GM19467 (cell line): ENCODE measurements around the gene MEF2B.
"Not testable (repeated sequence)": the region's sequence is repeated elsewhere in the genome, so short reads cannot be mapped to it uniquely, and the experiment has no call there.

Source experiments
- ATAC-seq: cut with Tn5 transposase; IDR thresholded peaks from one replicate; pipeline ENCODE4 v1.9.1; 2021; ENCODE audit warnings: mild to moderate bottlenecking, moderate library complexity; ENCODE audit not compliant: unreplicated experiment

MEF2B gene

DNA sequence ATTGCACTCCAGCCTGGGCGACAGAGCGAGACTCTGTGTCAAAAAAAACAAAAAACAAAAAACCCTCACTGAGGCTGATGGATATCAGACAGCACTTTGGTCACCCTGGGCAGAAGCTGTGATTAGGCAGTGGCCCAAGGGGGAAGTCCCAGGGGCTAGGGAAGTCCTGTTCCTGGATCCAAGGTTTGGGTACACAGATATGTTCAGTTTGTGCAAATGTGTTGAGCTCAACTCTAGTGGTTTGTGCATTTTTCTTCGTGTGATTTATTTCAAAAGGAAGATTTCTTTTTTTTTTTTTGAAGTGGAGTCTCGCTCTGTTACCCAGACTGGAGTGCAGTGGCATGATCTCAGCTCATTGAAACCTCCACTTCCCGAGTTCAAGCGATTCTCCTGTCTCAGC lies 12.3 kb downstream of the MEF2B start:
- ATAC-seq, result no peak

DNA sequence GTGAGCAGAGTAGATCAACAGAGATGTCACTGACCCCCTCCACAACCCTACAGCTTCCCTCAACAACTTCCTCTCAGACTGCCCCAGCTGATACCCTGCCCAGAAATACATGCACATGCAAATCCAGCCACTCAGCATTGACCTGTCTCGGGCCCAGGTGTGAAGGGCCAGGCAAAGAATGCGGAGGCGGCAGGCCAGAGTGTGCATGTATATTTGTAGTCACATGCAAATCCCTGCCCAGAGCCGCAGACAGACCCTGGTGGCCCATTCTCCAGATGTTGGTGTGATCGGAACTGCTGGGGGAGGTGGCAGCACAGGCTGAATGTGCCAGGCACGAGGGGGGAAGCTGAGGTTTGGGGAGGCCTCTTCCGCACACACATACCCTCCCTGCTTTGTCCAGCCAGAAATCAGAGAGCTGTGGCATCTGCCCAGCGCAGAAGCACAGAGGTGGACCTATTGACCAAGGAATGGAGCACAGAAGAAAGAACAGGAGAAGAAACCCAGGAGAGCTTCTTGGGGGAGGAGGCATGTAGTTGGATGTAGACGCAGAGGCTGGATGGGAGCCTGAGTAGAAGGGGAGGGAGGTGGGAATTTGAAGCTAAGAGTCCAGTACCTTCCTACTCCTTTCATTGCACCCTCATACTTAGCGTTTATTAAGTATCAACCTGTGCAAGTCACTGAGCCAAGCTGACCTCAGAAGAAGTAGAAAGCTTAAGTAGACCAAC lies 14.4 kb downstream of the MEF2B start:
- peak; percentile 73 for ATAC-seq

DNA sequence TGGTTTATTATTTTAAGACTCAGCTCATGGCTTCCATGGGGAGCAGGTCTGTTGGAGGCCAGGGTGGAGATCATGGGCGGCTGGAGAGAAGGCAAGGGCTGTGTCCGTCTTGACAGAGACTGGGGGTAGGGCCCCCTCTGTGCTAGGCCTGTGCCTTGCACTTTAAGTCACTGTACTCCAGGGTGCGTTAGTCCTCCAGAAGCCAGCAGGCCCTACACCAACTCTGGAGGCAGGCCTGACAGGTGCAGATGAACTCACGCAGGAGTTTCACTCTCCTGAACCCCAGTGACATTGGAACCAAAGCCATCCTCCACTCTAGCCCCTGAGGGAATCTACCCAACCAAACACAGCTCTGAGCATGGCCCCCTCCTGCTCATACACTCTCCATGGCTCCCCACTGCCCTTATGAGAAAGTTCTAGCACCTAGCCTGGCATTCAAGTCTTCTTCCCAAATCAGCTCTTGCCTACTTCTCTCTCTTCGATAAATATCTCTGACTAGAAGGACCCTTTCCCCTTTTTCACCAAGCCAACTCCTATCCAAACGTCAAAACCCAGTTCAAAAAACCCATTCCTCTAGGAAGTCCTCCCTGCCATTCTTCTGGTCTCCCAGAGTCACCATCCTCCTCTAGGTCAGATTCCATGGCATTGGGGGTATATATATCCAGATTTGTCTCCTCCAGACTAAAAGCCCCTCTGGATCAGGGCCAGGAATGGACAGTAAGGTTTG lies 15.1 kb downstream of the MEF2B start:
- ATAC-seq, result no peak

DNA sequence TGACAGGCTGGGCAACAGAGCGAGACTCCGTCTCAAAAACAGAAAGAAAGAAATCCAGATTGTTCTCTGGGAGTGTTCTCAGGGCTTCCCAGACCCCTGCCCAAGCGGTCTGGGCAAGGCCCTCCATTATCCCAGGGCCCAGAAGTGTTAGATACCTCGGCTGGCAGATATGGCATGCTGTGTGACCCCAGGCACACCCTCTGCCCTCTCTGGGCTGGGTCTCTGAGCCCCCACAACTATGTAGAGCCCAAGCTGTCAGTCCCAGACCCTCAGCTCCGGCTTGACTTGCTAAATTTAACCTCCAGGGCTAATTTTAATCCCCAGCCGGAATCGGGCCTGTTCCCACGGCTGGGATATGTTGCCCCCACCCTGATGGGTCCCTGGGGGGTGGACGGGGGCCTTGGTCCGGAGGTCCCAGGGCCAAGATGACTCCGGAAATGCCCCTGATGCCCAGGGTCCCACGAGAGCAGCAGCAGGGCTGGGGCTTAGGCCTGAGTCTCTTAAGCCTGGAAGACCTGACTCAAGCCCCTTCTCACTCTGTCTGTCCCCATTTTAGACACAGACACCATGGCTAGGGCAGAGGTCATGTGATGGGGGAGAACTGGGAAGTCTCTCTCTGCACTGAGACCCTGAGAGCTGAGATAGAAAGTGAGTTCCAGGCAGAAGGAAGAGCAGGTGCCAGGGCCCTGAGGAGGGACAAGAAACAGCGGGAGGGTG lies 17.2 kb downstream of the MEF2B start:
- no peak for ATAC-seq

DNA sequence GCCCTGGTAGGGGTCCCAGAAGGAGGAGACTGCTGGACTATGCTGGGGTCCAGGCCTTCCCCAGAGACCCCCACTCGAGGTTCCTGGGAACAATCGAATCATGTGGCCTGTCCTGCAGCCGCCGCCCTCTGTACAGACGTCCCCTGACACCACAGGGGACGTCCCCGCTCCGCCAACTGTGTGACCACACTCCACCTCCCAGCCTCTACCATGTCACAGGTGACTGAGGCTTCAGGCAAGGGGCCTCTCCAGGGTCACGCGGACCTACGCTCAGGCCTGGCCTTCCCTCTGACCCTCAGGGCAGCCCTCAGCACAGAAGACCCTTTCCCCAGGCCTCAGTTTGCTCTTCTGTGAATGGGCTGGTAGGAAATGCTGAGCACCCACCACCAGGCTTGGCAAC lies 18.6 kb downstream of the MEF2B start:
- ATAC-seq, result no peak

- ATAC-seq, result no peak
Measured at GRCh38 chr19:19149435-19149834, 20.6 kb downstream of the MEF2B start.

DNA sequence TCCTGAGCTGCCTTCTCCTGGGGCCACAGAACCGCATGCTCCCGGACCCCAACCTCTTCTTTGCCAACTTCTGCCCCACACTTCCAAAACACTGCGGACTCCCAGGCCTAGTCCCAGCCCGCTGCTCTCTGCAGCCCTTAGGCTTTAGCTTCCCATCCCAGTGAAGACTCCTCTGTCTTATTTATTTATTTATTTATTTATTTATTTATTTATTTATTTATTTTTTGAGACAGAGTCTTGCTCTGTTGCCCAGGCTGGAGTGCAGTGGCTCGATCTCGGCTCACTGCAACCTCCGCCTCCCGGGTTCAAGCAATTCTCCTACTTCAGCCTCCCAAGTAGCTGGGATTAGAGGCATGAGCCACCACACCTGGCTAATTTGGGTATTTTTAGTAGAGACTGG lies 21.6 kb downstream of the MEF2B start:
- ATAC-seq, result not testable (repeated sequence)

DNA sequence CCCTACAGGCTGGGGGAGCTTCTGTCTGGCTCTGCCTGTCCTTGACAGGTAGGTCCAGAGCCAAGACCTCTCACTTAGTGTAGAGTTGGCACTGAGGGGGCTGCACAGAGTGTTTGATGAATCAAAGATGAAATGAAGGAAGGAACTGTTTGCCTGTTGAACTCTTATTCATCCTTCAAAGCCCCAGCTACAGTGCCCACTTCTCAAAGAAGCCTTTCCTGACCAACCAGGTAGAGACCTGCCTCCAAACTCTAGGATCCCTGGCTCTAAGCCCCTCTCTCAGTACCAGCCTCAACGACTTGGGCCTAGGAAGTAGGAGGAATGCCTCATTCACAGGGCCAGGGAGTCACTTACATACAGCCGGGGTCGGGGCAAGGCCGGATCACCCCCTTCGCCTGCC lies 22.7 kb downstream of the MEF2B start:
- no peak for ATAC-seq

DNA sequence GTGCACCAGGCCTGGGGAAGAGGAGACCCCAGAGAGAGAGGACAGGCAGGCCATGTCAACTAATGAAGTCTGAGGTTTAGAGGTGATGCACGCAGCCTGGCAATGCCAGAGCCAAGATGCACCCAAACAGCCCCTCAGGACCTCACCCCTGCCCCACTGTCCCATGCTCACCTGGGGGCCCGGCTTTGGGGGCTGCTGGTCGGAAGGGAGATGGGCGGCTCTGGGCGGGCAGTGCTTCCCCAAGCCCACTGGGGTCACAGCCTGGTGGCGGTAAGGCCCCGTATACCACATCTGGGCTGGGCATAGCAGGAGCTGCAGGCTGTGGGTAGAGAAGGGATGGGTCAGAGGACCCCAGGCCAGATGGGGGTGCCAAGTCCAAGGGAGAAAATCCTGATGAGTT lies 23.2 kb downstream of the MEF2B start:
- no peak for ATAC-seq

DNA sequence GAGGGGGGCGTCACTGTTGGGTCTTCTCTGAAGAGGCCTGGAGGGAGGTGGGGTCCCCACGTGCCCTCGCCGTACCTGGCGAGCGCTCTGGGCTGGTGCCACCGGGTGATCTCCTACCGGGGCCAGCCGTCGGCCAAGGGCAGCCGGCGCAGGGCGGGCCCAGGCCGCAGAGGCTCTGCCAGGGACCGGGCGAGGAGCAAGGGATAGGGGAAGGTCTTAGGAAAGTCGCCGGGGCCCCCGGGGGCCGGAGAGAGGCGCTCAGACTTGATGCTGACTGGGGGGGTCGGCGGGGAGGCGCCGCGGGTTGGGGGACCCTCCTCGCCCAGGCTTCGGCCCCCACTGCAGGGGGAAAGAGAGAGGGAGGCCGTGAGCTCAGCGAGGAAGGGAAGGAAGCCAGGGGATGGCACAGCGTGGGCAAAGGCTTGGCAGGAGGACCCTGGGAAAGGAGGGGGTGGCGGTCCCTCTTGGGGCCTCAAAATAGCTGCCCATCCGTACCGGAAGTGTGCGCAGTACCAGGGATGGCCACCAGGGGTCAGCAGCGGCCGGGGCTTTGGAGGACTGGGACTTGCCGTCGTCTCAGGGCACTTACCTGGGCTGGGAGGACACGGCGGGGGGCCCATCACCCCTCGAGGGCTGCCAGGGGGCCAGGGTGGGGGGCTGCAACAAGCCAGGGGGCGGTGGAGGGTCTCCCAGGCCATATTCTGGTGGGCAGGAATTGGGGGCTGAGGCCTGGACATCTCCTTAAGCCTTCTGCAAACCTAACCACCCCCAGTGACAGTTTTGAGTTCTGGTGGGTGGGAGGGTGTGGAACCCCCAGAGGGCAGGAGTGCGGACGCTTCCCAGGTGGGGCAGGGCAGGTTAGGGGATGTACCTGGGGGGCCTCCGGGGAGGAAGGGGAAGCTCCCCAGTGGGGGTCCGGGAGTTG lies 24.1 kb downstream of the MEF2B start:
- no peak for ATAC-seq

DNA sequence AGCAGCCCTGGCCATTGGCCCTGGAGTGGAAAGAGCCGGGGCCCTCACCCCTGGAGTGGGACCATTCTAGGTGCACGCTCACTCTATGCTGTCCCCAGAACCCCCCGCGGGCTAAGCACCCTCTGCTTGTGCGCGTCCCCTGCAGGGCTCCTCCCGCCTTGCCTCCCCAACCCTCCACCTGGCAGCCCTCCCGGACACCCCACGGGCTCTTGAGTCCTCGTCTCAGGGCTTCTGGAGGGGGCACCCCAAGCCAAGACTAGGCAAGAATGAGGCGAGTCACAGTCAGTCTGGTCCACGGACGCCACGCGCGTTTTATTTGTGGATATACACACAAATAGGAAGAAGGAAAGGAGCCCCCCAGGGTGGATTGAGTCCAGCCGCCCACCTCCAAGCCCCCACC lies 24.8 kb downstream of the MEF2B start:
- ATAC-seq, result no peak

GRCh38 chr19:19142347-19142746 lies 27.7 kb downstream of the MEF2B start:
- no peak for ATAC-seq

- ATAC-seq, result no peak
Measured at GRCh38 chr19:19140476-19140875, 29.6 kb downstream of the MEF2B start.

DNA sequence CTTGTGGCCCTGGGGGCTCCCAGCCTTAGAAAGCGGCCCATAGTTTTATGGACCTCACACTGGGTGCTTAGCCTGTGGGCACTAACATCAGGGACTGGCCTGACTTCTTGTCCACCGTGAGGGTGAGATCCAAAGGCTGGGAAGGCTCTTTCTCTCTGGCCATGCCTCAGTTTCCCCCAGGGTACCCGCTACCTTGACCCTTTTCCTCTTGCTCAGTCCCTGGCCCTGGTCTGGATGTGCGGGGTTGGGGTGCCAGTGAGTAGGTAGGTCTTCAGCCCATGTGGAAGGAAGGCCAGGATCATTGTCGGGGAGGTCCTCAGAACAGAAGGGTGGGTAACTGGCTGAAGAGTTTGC lies 30.2 kb downstream of the MEF2B start:
- ATAC-seq, result no peak

DNA sequence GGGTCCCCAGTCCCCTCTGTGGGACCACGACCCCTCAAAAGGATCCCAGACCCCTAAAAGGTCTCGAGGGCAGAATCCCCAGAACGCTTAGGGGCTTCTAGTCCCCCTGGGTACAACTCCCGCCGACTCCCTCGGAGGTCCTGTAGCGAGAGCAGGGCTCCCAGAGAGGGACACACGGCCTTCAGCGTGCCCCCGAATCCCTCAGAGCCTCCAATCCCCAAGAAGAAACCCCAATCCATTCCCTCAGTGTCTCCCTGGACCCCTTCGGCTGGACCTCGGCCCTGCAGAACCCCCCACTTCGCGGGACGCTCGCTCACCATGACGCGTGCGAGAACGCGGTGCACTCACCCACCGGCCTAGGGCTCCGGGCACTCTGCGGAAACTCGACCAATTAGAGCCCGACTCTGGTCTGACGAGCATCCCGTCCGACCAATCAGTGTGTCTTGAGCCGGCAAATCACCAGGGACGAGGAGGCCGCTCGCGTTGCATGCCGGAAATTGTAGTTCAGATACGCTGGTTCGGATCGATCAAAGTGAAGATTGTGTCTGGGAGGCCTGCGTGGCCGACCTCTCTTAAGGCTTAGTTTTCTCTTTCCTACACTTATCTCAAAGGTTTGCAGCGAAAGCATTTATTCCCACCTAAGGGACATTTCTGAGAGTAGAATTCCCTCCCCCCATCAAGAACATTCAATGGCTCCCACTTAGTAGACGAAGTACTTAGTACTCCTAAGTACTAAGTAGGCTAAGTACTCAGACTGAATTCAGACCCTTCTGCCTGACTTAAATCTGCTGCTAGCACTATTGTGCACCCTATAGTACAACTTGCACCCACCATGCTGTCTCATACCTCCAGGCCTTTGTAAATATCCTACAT lies 31.7 kb downstream of the MEF2B start, which contains the start of gene TMEM161A:
Gene TMEM161A (minus strand): TSS at position 370 of the 873 bp plus-strand sequence. CDS start 50 bp downstream, at position 320.
- peak; percentile 98 for ATAC-seq

- no peak for ATAC-seq
Measured at GRCh38 chr19:19137556-19138108, 32.4 kb downstream of the MEF2B start.

GRCh38 chr19:19135713-19136112 lies 34.4 kb downstream of the MEF2B start:
- not testable (repeated sequence) for ATAC-seq

- no peak for ATAC-seq
Measured at GRCh38 chr19:19134687-19135158, 35.3 kb downstream of the MEF2B start.

GRCh38 chr19:19133985-19134384 lies 36.1 kb downstream of the MEF2B start:
- no peak for ATAC-seq
